Measurements from ENCODE around the gene RASSF8.

The RASSF8 gene

GRCh38 chr12:25942709-25943108 lies 15.8 kb upstream of the RASSF8 start:
- no peaks in the 10 kb centered on the region for H3K27me3 ChIP-seq (ENCODE audit: insufficient read depth, low read length)
- no peak overlapping the region for H3K4me3 ChIP-seq (ENCODE audit: low read length)
- H2AFZ ChIP-seq (ENCODE audit: low read depth, low read length): no peak overlapping the region

GRCh38 chr12:25943940-25944339 lies 14.5 kb upstream of the RASSF8 start:
- H2AFZ ChIP-seq (ENCODE audit: low read depth, low read length): no peak overlapping the region

More at GRCh38 chr12:25942709-25943108, 15.8 kb upstream of the RASSF8 start:
- H3K9me3 ChIP-seq (ENCODE audit: low read length): no peaks in the 10 kb centered on the region
- H3K4me1 ChIP-seq (ENCODE audit: insufficient read depth, low read length): no peaks in the 10 kb centered on the region
- H3K36me3 ChIP-seq (ENCODE audit: insufficient read depth, low read length): no peaks in the 10 kb centered on the region

GRCh38 chr12:25949343-25949742 lies 9.1 kb upstream of the RASSF8 start:
- no peaks in the 10 kb centered on the region for H3K9me3 ChIP-seq (ENCODE audit: low read length)
- no peaks in the 10 kb centered on the region for H3K36me3 ChIP-seq (ENCODE audit: insufficient read depth, low read length)
- H3K4me3 ChIP-seq (ENCODE audit: low read length): no peak overlapping the region
- no peaks in the 10 kb centered on the region for H3K27me3 ChIP-seq (ENCODE audit: insufficient read depth, low read length)
- no peak overlapping the region for H2AFZ ChIP-seq (ENCODE audit: low read depth, low read length)
- no peaks in the 10 kb centered on the region for H3K4me1 ChIP-seq (ENCODE audit: insufficient read depth, low read length)

More at GRCh38 chr12:25943940-25944339, 14.5 kb upstream of the RASSF8 start:
- no peaks in the 10 kb centered on the region for H3K9me3 ChIP-seq (ENCODE audit: low read length)
- no peaks in the 10 kb centered on the region for H3K27me3 ChIP-seq (ENCODE audit: insufficient read depth, low read length)
- no peak overlapping the region for H3K4me3 ChIP-seq (ENCODE audit: low read length)
- H3K4me1 ChIP-seq (ENCODE audit: insufficient read depth, low read length): no peaks in the 10 kb centered on the region
- no peaks in the 10 kb centered on the region for H3K36me3 ChIP-seq (ENCODE audit: insufficient read depth, low read length)

GRCh38 chr12:25950329-25951115 lies 8.0 kb upstream of the RASSF8 start:
- H3K27me3 ChIP-seq (ENCODE audit: insufficient read depth, low read length): no peaks in the 10 kb centered on the region
- no peak overlapping the region for H2AFZ ChIP-seq (ENCODE audit: low read depth, low read length)
- peaks cover 2% of the 10 kb centered on the region for H3K9me3 ChIP-seq (ENCODE audit: low read length)
- peaks cover 3% of the 10 kb centered on the region for H3K36me3 ChIP-seq (ENCODE audit: insufficient read depth, low read length)
- H3K4me3 ChIP-seq (ENCODE audit: low read length): no peak overlapping the region
- H3K4me1 ChIP-seq (ENCODE audit: insufficient read depth, low read length): no peaks in the 10 kb centered on the region

GRCh38 chr12:25957793-25958427 lies 572 bp upstream of the RASSF8 start:
- Histone ChIP-seq H3K9me3 (ENCODE audit: low read length) (peaks cover 2% of the 10 kb centered on the region), H3K36me3 (ENCODE audit: insufficient read depth, low read length) (peaks cover 3% of the 10 kb centered on the region), H3K4me3 (ENCODE audit: low read length) (peak overlapping the region; percentile 97), H3K4me1 (ENCODE audit: insufficient read depth, low read length) (peaks cover 18% of the 10 kb centered on the region), H2AFZ (ENCODE audit: low read depth, low read length) (peak overlapping the region; percentile 99), H3K27me3 (ENCODE audit: insufficient read depth, low read length) (no peaks in the 10 kb centered on the region)

- Histone ChIP-seq H3K36me3 (ENCODE audit: insufficient read depth, low read length) (peaks cover 3% of the 10 kb centered on the region), H2AFZ (ENCODE audit: low read depth, low read length) (peak overlapping the region; percentile 76), H3K9me3 (ENCODE audit: low read length) (peaks cover 2% of the 10 kb centered on the region), H3K4me3 (ENCODE audit: low read length) (peak overlapping the region; percentile 97), H3K4me1 (ENCODE audit: insufficient read depth, low read length) (peaks cover 18% of the 10 kb centered on the region), H3K27me3 (ENCODE audit: insufficient read depth, low read length) (no peaks in the 10 kb centered on the region)
Measured at GRCh38 chr12:25959071-25959961, 834 bp downstream of the RASSF8 start.

GRCh38 chr12:25960143-25960542 lies 1.7 kb downstream of the RASSF8 start:
- peaks cover 18% of the 10 kb centered on the region for H3K4me1 ChIP-seq (ENCODE audit: insufficient read depth, low read length)
- H3K27me3 ChIP-seq (ENCODE audit: insufficient read depth, low read length): no peaks in the 10 kb centered on the region
- H3K4me3 ChIP-seq (ENCODE audit: low read length): peak overlapping the region; percentile 97
- H3K9me3 ChIP-seq (ENCODE audit: low read length): no peaks in the 10 kb centered on the region
- no peaks in the 10 kb centered on the region for H3K36me3 ChIP-seq (ENCODE audit: insufficient read depth, low read length)
- H2AFZ ChIP-seq (ENCODE audit: low read depth, low read length): peak overlapping the region; percentile 48

- Histone ChIP-seq H2AFZ (ENCODE audit: low read depth, low read length) (no peak overlapping the region), H3K4me3 (ENCODE audit: low read length) (peak overlapping the region; percentile 97), H3K36me3 (ENCODE audit: insufficient read depth, low read length) (no peaks in the 10 kb centered on the region), H3K4me1 (ENCODE audit: insufficient read depth, low read length) (peaks cover 18% of the 10 kb centered on the region), H3K9me3 (ENCODE audit: low read length) (no peaks in the 10 kb centered on the region), H3K27me3 (ENCODE audit: insufficient read depth, low read length) (no peaks in the 10 kb centered on the region)
Measured at GRCh38 chr12:25960961-25961360, 2.5 kb downstream of the RASSF8 start.

GRCh38 chr12:25962932-25963525 lies 4.5 kb downstream of the RASSF8 start:
- peaks cover 18% of the 10 kb centered on the region for H3K4me1 ChIP-seq (ENCODE audit: insufficient read depth, low read length)
- H3K36me3 ChIP-seq (ENCODE audit: insufficient read depth, low read length): no peaks in the 10 kb centered on the region
- H3K4me3 ChIP-seq (ENCODE audit: low read length): no peak overlapping the region
- no peaks in the 10 kb centered on the region for H3K27me3 ChIP-seq (ENCODE audit: insufficient read depth, low read length)
- H2AFZ ChIP-seq (ENCODE audit: low read depth, low read length): no peak overlapping the region
- H3K9me3 ChIP-seq (ENCODE audit: low read length): no peaks in the 10 kb centered on the region

GRCh38 chr12:25965682-25966081 lies 7.2 kb downstream of the RASSF8 start:
- Histone ChIP-seq H3K4me1 (ENCODE audit: insufficient read depth, low read length) (peaks cover 12% of the 10 kb centered on the region), H3K4me3 (ENCODE audit: low read length) (no peak overlapping the region), H2AFZ (ENCODE audit: low read depth, low read length) (no peak overlapping the region), H3K9me3 (ENCODE audit: low read length) (no peaks in the 10 kb centered on the region), H3K27me3 (ENCODE audit: insufficient read depth, low read length) (no peaks in the 10 kb centered on the region), H3K36me3 (ENCODE audit: insufficient read depth, low read length) (no peaks in the 10 kb centered on the region)

- Histone ChIP-seq H3K4me3 (ENCODE audit: low read length) (no peak overlapping the region), H2AFZ (ENCODE audit: low read depth, low read length) (no peak overlapping the region), H3K4me1 (ENCODE audit: insufficient read depth, low read length) (peaks cover 5% of the 10 kb centered on the region), H3K9me3 (ENCODE audit: low read length) (no peaks in the 10 kb centered on the region), H3K36me3 (ENCODE audit: insufficient read depth, low read length) (no peaks in the 10 kb centered on the region), H3K27me3 (ENCODE audit: insufficient read depth, low read length) (no peaks in the 10 kb centered on the region)
Measured at GRCh38 chr12:25970082-25970481, 11.6 kb downstream of the RASSF8 start.

- Histone ChIP-seq H2AFZ (ENCODE audit: low read depth, low read length) (no peak overlapping the region), H3K4me1 (ENCODE audit: insufficient read depth, low read length) (peaks cover 5% of the 10 kb centered on the region), H3K9me3 (ENCODE audit: low read length) (no peaks in the 10 kb centered on the region), H3K27me3 (ENCODE audit: insufficient read depth, low read length) (no peaks in the 10 kb centered on the region), H3K4me3 (ENCODE audit: low read length) (no peak overlapping the region), H3K36me3 (ENCODE audit: insufficient read depth, low read length) (no peaks in the 10 kb centered on the region)
Measured at GRCh38 chr12:25970916-25971653, 12.6 kb downstream of the RASSF8 start.
